Endothelial cell of umbilical vein (primary cell): ENCODE results near the gene SIRPB1. TPM values are rescaled to one million over a fixed set of nuclear protein-coding genes. Genes with fewer than 3 reads are reported as not detected.

Source experiments
- BruUV-seq: library from RNA; stranded (reverse); fragments of 400-500 nt; replicated peaks from 2 replicates; lab custom pipeline; 2021; lab: Mats Ljungman, UMichigan
- CTCF ChIA-PET: fragments of 300-600, 350-600 bp; sonication (Branson Sonifier 250); formaldehyde crosslinking; loops from one replicate; lab custom pipeline; 2021; ENCODE audit warnings: antibody characterized with exemption, inconsistent platforms; lab: Charles Lee
- POLR2A ChIA-PET: fragments of 300-600, 350-600 bp; sonication (Branson Sonifier 250); formaldehyde crosslinking; loops from one replicate; lab custom pipeline; 2021; ENCODE audit warnings: antibody characterized with exemption, inconsistent platforms; lab: Charles Lee
- DNase-seq: peaks from one replicate; pipeline ENCODE4 v3.0.0-alpha.2; 2011; ENCODE audit warnings: low read depth, low spot score
- FAIRE-seq: peaks from 2 replicates; lab custom pipeline; 2011; peaks lifted over from hg19 to GRCh38; lab: Jason Lieb, UNC
- H2AFZ ChIP-seq: 2 replicates; pipeline ENCODE4 v1.6.0; 2012; ENCODE audit warnings: low read depth, low read length, control low read depth, inconsistent platforms
- H3K27ac ChIP-seq: 2 replicates; pipeline ENCODE4 v1.5.1; 2011; ENCODE audit warnings: low read depth, mild to moderate bottlenecking, control low read depth, low read length, moderate library complexity; ENCODE audit not compliant: insufficient read depth
- H3K27me3 ChIP-seq, 2 experiments: 2 replicates each; pipeline versions ENCODE4 v1.6.0 to v1.6.1; 2011; ENCODE audit warnings: low read length in 2 of 2, mixed read lengths in 1 of 2; ENCODE audit not compliant: control insufficient read depth in 2 of 2, insufficient read depth in 2 of 2
- H3K36me3 ChIP-seq, 2 experiments: 2 replicates in 1 of 2; 3 replicates in 1 of 2; pipeline ENCODE4 v1.5.1; 2011; ENCODE audit warnings: low read length in 2 of 2, mild to moderate bottlenecking in 1 of 2, moderate library complexity in 1 of 2; ENCODE audit not compliant: control insufficient read depth in 2 of 2, insufficient read depth in 2 of 2; ENCODE audit errors: extremely low read depth in 1 of 2
- H3K4me1 ChIP-seq: 3 replicates; pipeline ENCODE4 v1.5.1; 2011; ENCODE audit warnings: mild to moderate bottlenecking, low read length; ENCODE audit not compliant: control insufficient read depth, insufficient read depth; ENCODE audit errors: extremely low read depth
- H3K4me2 ChIP-seq: 2 replicates; pipeline ENCODE4 v1.6.1; 2011; ENCODE audit warnings: low read length, control low read depth, mixed read lengths; ENCODE audit not compliant: insufficient read depth
- H3K4me3 ChIP-seq, 3 experiments: fragments of 200-600 bp in 1 of 3; sonication (generic), shearing (Covaris generic) in 1 of 3; replicated peaks in 1 of 3; 2 replicates each; pipeline ENCODE4 v1.5.1; 2011 to 2016; ENCODE audit warnings: control low read depth in 3 of 3, low read length in 3 of 3, mild to moderate bottlenecking in 2 of 3, inconsistent platforms in 1 of 3, low read depth in 1 of 3, moderate library complexity in 1 of 3; ENCODE audit not compliant: insufficient read depth in 1 of 3
- H3K79me2 ChIP-seq: 2 replicates; pipeline ENCODE4 v1.6.0; 2012; ENCODE audit warnings: low read length, inconsistent platforms; ENCODE audit not compliant: control insufficient read depth, insufficient read depth
- H3K9ac ChIP-seq: replicated peaks from 2 replicates; pipeline ENCODE3; 2011; ENCODE audit warnings: low read length, control low read depth; ENCODE audit not compliant: insufficient read depth; ENCODE audit errors: extremely low read depth
- H3K9me1 ChIP-seq: replicated peaks from 3 replicates; pipeline ENCODE4 v1.6.0; 2011; ENCODE audit warnings: mild to moderate bottlenecking, low read length; ENCODE audit not compliant: control insufficient read depth, insufficient read depth; ENCODE audit errors: extremely low read depth
- H3K9me3 ChIP-seq: replicated peaks from 2 replicates; pipeline ENCODE4 v1.5.1; 2012; ENCODE audit warnings: low read length, inconsistent platforms; ENCODE audit not compliant: control insufficient read depth, insufficient read depth
- H4K20me1 ChIP-seq: replicated peaks from 2 replicates; pipeline ENCODE3; 2011; ENCODE audit warnings: mild to moderate bottlenecking, low read length; ENCODE audit not compliant: control insufficient read depth, insufficient read depth; ENCODE audit errors: extremely low read depth
- EZH2 ChIP-seq: IDR thresholded peaks from 2 replicates; pipeline ENCODE4 v1.6.1; 2012; ENCODE audit warnings: borderline replicate concordance, low read depth, mild to moderate bottlenecking, moderate library complexity, low read length, inconsistent platforms; ENCODE audit not compliant: severe bottlenecking
- FOS ChIP-seq: IDR thresholded peaks from 2 replicates; pipeline ENCODE4 v1.6.1; 2011; ENCODE audit warnings: mild to moderate bottlenecking, low read length, moderate library complexity, borderline replicate concordance; ENCODE audit not compliant: insufficient read depth
- GATA2 ChIP-seq: IDR thresholded peaks from 2 replicates; pipeline ENCODE4 v1.7.0; 2011; ENCODE audit warnings: low read depth, mild to moderate bottlenecking, moderate library complexity, mixed read lengths, low read length; ENCODE audit not compliant: insufficient read length, insufficient read depth
- JUN ChIP-seq: IDR thresholded peaks from 2 replicates; pipeline ENCODE4 v1.6.1; 2011; ENCODE audit warnings: borderline replicate concordance, low read depth; ENCODE audit not compliant: insufficient read length, insufficient read depth
- MYC ChIP-seq: IDR thresholded peaks from one replicate; pipeline ENCODE4 v1.6.1; 2011; ENCODE audit warnings: mild to moderate bottlenecking, low read depth, low read length
- POLR2A ChIP-seq: IDR thresholded peaks from 2 replicates; pipeline ENCODE4 v1.6.1; 2012; ENCODE audit warnings: low read depth, mild to moderate bottlenecking, control low read depth, low read length
- POLR2AphosphoS5 ChIP-seq: IDR thresholded peaks from 2 replicates; pipeline ENCODE4 v1.6.1; 2012; ENCODE audit warnings: low read depth, mild to moderate bottlenecking, control low read depth, low read length, moderate library complexity; ENCODE audit not compliant: insufficient read depth
- dilution Hi-C: fragments of 300-500 bp; cut with MboI; formaldehyde crosslinking; loops from one replicate; pipeline ENCODE4 v1.15.0; 2019; ENCODE audit warnings: low sequenced_read_pairs; ENCODE audit not compliant: extremely low pct_ligation_motif_present
- intact Hi-C: fragments of 100-400 bp; cut with micrococcal nuclease; formaldehyde crosslinking; loops from one replicate; pipeline ENCODE4 v1.10.0; 2022
- polyA plus RNA-seq, 4 experiments: library from polyadenylated mRNA; depleted of rRNA in 3 of 4; stranded (reverse) in 3 of 4; unstranded in 1 of 4; fragments of >200 nt; gene quantifications; 2 replicates each; pipeline versions ENCODE4 v1.2.1 to v1.2.3, GENCODE V29; 2011 to 2012; ENCODE audit warnings: missing spikeins in 1 of 4
- total RNA-seq: library from RNA; stranded (reverse); gene quantifications from 2 replicates; pipeline ENCODE4 v1.2.3, GENCODE V29; 2021
- TF ChIP-seq, protein P1 (sequence below): IDR thresholded peaks from 2 replicates; pipeline ENCODE4 v1.6.1; 2011; ENCODE audit not compliant: insufficient read depth, insufficient read length
- TF ChIP-seq, protein P2 (sequence below), 2 donors: IDR thresholded peaks; 1 replicate in 1 of 2; 2 replicates in 1 of 2; pipeline ENCODE4 v1.5.1; 2011; ENCODE audit warnings: low read length in 2 of 2, mild to moderate bottlenecking in 2 of 2, moderate library complexity in 2 of 2, control low read depth in 1 of 2, inconsistent platforms in 1 of 2, low read depth in 1 of 2; ENCODE audit not compliant: insufficient read depth in 1 of 2; ENCODE audit errors: extremely low read depth in 1 of 2

Gene SIRPB1
- total and polyA plus RNA-seq, 2 donors (not counting 3 experiments of a cell fraction or from before 2014, with no cell fraction given): 0.10 to 6.5 TPM

DNA sequence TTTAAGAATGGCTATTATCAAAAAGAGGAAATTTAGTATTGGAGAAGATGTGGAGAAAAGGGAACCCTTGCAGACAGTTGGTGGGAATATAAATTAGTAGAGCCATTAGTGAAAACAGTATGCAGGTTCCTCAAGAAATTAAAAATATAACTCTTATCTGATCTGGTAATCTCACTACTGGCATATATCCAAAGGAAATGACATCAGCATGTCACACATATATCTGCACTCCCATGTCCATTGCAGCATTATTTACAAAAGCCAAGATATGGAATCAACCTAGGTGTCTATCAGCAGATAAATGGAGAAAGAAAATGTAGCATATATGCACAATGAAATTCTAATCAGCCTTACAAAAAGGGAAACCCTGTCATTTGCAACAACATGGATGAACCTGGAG is 35.2 kb upstream of the SIRPB1 start:
- peak; percentile 6 for DNase-seq
- TF ChIP-seq GATA2 (peak; percentile 38), JUN (no peak)

DNA sequence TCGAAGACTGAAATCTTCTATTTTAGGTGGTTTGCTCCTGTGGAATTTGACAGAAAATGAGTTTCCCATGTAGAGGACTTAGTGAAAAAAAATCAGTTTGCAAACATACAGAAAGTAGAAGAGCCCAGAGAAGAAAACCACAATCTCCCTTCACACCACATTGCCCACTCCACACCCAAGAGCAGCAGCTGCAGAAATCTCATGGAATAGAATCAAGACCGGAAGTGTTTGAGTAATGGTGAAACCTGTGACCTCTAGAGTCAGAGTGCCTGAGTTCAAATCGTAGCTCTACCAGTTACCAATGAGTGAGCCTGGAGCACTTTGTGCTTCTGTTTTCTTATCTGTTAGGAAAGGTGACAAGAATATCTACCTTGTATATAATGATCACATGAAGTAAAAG is 33.2 kb upstream of the SIRPB1 start:
- no peak overlapping the region for H3K27ac ChIP-seq
- H4K20me1 ChIP-seq: no peaks in the 10 kb centered on the region
- no peaks in the 10 kb centered on the region for H3K36me3 ChIP-seq
- POLR2A ChIA-PET: no interaction called here
- TF ChIP-seq POLR2AphosphoS5 (no peak), MYC (no peak), JUN (no peak), EZH2 (no peak), FOS (no peak), GATA2 (no peak), POLR2A (no peak)
- TF ChIP-seq, protein P1, sequence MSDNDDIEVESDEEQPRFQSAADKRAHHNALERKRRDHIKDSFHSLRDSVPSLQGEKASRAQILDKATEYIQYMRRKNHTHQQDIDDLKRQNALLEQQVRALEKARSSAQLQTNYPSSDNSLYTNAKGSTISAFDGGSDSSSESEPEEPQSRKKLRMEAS: no peak
- TF ChIP-seq, protein P2, sequence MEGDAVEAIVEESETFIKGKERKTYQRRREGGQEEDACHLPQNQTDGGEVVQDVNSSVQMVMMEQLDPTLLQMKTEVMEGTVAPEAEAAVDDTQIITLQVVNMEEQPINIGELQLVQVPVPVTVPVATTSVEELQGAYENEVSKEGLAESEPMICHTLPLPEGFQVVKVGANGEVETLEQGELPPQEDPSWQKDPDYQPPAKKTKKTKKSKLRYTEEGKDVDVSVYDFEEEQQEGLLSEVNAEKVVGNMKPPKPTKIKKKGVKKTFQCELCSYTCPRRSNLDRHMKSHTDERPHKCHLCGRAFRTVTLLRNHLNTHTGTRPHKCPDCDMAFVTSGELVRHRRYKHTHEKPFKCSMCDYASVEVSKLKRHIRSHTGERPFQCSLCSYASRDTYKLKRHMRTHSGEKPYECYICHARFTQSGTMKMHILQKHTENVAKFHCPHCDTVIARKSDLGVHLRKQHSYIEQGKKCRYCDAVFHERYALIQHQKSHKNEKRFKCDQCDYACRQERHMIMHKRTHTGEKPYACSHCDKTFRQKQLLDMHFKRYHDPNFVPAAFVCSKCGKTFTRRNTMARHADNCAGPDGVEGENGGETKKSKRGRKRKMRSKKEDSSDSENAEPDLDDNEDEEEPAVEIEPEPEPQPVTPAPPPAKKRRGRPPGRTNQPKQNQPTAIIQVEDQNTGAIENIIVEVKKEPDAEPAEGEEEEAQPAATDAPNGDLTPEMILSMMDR (IDR thresholded peaks at IDR 0.05; ENCODE audit: extremely low read depth in 1 of 2, insufficient read depth in 1 of 2, low read depth in 1 of 2, low read length in 2 of 2): no peak
- H3K4me3 ChIP-seq: no peak overlapping the region
- dilution Hi-C loops (no loop called here), intact Hi-C loops (no loop called here)
- CTCF ChIA-PET: no interaction called here
- no peaks in the 10 kb centered on the region for H3K9me1 ChIP-seq
- H3K4me1 ChIP-seq: no peaks in the 10 kb centered on the region
- no peak overlapping the region for H3K9ac ChIP-seq
- DNase-seq (no peak), FAIRE-seq (no peak)
- no peaks in the 10 kb centered on the region for H3K79me2 ChIP-seq
- H2AFZ ChIP-seq: no peak overlapping the region
- H3K27me3 ChIP-seq: peaks cover 4 to 12% of the 10 kb centered on the region in 2 experiments
- no TSS peak for BruUV-seq
- no peak overlapping the region for H3K4me2 ChIP-seq
- H3K9me3 ChIP-seq: no peaks in the 10 kb centered on the region

More for the DNA sequence above, 35.2 kb upstream of the SIRPB1 start:
- H4K20me1 ChIP-seq: no peaks in the 10 kb centered on the region
- no peak overlapping the region for H3K27ac ChIP-seq
- no peak overlapping the region for H2AFZ ChIP-seq
- intact Hi-C loops: no loop called here
- FAIRE-seq: no peak
- ChIA-PET CTCF (no interaction called here), POLR2A (no interaction called here)
- H3K27me3 ChIP-seq: peaks cover 15% of the 10 kb centered on the region in 2 experiments
- dilution Hi-C loops: no loop called here
- no peak overlapping the region for H3K4me2 ChIP-seq
- H3K9me1 ChIP-seq: no peaks in the 10 kb centered on the region
- no peaks in the 10 kb centered on the region for H3K9me3 ChIP-seq
- no peaks in the 10 kb centered on the region for H3K36me3 ChIP-seq
- H3K4me3 ChIP-seq: no peak overlapping the region
- H3K9ac ChIP-seq: no peak overlapping the region
- no peaks in the 10 kb centered on the region for H3K4me1 ChIP-seq
- no TSS peak for BruUV-seq
- H3K79me2 ChIP-seq: no peaks in the 10 kb centered on the region
